CD4-positive, alpha-beta T cell treated with Interleukin-17A for 1 hour (primary cell): ENCODE data around the gene FOXA3.

Experiments used
- DNase-seq: peaks from one replicate; pipeline ENCODE4 v3.0.0-alpha.2; 2020

The FOXA3 gene

GRCh38 chr19:45863840-45864628, at the start of gene FOXA3:
TSS of gene FOXA3 (plus strand) at chr19:45864326. CDS start at chr19:45864457, 131 bp downstream.
- peak; percentile 66 for DNase-seq

- DNase-seq: no peak
Observed at GRCh38 chr19:45814851-45815480, 49.2 kb upstream of the FOXA3 start, which contains the start of gene RSPH6A. TSS of gene RSPH6A (minus strand) at chr19:45815308. CDS start at chr19:45815176, 132 bp downstream.

- no peak for DNase-seq
Observed at GRCh38 chr19:45815481-45816216, 48.5 kb upstream of the FOXA3 start.

- no peak for DNase-seq
Observed at GRCh38 chr19:45816236-45817009, 47.7 kb upstream of the FOXA3 start.

GRCh38 chr19:45817010-45817724, 47.0 kb upstream of the FOXA3 start:
- peak; percentile 96 for DNase-seq

- DNase-seq: no peak
Observed at GRCh38 chr19:45817725-45818301, 46.3 kb upstream of the FOXA3 start.

GRCh38 chr19:45819769-45820168, 44.4 kb upstream of the FOXA3 start:
- DNase-seq: no peak

DNA sequence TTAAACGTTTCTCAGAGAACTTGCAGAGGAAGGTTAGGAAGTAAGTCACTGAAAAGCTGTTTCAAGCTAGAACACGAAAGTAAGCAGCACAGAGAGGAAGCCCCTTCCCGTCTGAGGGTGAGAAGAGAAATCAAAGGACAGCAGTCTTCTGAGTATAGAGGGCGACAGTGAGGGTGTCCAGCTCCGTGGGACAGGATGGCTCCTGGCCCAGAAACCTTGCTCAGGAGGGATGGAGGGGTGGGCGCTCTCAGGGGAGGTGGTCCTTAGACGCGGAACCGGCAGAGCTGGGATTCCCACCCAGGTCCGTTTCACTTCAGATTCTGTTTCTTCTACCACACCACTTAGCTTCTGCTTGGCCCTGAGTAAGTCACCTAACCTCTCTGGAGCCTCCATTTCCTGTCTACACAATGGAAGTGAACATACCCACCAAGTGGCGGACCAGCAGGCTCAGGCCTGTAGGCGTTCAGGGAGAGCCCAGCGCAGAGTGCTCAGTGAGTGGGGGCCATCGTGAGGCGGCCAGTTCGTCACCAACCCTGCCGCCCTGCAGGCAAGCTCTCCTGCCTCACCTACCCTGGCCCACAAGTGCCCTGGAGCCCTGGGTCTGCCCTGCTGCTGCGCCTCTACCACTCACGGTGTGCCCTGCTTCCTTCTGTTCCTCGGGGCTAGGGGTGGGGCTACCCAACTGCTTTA, 43.6 kb upstream of the FOXA3 start:
- no peak for DNase-seq

GRCh38 chr19:45821103-45821521, 43.0 kb upstream of the FOXA3 start:
- DNase-seq: no peak

DNA sequence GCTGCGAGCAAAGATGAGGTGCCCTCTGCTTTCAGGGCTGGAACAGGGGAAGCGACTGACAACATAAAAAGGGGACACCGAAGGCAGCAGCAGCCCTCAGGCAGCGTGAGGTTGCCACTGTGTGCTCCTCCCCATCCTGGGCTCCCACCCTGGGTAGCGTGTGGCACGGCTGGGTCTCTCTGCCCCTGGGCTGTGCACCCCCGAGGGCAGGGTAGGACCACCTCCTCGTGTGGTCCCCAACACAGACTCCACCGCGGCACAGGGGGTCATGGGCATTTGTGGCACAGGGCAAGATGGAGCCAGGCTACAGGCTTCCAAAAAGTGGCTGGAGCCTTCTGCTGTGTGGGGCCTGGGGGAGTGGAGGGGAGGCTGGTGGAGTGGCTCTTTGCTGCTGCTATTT, 42.6 kb upstream of the FOXA3 start:
- DNase-seq: no peak

GRCh38 chr19:45822716-45823115, 41.4 kb upstream of the FOXA3 start:
- DNase-seq: no peak

GRCh38 chr19:45823182-45823581, 40.9 kb upstream of the FOXA3 start:
- DNase-seq: no peak

DNA sequence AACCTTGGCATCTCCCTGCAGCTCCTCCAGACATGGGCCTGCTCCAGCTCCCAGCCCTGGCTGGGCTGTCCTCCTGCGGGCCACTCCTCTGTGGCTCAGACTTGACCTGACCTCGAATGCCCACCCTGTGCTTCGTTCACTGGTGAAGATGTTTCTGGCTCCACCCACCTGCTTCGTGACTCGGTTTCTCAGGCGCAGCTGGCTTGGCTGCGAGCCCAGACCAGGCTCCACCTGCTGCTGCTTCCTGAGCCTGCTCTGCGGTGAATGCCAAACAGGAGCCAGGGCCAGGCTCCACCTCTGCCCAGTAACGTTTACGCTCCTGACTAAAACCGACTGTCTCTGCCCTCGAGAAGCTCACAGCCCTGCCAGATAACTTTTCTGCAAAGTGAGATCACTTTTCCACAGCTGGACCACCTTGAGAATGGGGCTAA, 40.1 kb upstream of the FOXA3 start:
- DNase-seq: no peak

DNA sequence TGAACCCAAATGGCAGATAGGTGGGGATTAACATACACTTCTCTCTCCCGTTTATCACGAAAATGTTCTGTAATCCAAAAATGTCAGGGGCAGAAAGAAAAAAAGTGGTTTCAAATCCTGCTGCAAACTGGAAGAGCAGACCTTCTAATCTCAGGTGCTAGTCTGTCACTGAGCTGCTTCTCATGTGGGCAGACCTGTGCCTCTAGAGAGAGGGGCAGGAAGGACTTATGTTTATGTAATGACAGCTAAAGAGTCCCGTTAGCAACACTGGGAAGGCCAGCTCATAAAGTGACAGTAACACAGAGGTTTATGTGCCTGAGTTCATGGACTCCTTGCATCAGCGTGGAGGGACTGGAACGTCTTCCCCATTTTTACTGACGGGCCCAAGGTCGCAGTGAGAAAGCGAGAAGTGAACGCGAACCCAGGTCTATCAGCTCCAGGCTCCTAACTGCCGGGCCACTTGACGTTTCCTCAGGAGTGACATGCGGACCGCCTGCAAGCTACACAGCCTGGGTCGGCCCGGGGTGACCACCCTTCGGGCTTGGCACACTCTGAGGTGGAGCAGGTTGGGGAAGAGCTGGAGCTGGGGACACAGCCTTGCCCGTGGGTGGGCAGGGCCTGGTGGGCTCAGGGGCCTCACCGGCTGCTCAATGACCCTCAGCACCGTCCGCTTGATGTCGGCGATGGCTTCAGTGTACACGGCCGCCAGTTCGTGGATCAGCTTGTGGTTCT, 39.4 kb upstream of the FOXA3 start:
- DNase-seq: no peak

DNA sequence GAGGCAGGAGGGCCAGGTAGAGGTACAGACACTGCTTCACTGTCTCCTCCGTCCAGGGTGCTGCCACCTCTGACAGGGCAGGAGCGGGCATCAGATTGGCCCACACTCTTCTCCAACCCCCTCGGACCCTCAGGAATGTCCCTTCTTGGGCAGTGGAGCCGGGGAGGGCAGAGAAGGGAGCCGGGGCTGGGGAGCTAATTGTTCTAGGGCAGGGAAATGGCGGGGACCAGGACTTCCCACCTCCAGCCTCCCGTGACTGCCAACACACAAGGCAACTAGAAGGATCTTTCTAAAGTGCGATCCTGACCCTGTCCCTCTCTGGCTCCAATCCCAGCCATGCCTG, 38.9 kb upstream of the FOXA3 start:
- no peak for DNase-seq

- DNase-seq: no peak
Observed at GRCh38 chr19:45825917-45826893, 37.9 kb upstream of the FOXA3 start.

DNA sequence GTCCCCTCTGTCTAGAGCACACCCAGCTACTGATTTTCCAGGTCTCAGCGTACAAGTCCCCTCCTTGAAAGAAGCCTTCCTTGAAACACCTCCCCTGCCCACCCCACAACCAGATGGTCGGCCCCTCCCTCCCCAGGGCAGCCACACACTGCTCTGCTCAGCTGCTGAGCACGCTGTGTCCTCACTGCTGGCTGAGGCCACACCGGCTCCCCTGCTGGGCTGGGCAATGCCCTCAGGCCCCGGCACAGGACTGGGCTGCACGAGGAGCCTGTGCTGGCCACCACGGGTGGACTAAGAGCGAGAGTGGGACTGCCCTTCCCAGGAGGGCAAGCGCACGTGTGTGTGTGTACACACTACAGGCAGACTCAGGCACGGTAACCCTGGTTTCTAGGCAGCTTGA, 37.2 kb upstream of the FOXA3 start:
- no peak for DNase-seq

GRCh38 chr19:45827459-45828093, 36.5 kb upstream of the FOXA3 start:
- DNase-seq: no peak

DNA sequence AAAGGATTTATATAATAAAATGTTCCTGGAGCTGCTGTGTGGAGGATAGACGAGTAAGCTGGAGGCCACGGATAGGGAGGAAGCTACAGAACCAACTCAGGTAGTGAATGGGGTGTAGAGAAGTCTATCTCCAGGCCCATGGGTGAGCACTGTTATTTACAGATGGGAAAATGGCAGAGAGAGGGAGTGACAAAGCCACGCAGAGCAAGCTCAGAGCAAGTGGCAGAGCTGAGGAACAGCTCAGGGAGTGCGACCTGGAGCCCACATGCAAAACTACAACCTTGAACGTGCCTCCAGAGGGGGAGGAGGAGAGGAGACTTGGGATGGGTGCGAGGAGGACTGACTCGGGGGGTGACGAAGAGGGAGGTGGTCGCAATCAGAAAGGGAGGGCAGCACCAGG, 35.6 kb upstream of the FOXA3 start:
- DNase-seq: no peak
